ENCODE data around the gene CAPN12.

The CAPN12 gene

DNA sequence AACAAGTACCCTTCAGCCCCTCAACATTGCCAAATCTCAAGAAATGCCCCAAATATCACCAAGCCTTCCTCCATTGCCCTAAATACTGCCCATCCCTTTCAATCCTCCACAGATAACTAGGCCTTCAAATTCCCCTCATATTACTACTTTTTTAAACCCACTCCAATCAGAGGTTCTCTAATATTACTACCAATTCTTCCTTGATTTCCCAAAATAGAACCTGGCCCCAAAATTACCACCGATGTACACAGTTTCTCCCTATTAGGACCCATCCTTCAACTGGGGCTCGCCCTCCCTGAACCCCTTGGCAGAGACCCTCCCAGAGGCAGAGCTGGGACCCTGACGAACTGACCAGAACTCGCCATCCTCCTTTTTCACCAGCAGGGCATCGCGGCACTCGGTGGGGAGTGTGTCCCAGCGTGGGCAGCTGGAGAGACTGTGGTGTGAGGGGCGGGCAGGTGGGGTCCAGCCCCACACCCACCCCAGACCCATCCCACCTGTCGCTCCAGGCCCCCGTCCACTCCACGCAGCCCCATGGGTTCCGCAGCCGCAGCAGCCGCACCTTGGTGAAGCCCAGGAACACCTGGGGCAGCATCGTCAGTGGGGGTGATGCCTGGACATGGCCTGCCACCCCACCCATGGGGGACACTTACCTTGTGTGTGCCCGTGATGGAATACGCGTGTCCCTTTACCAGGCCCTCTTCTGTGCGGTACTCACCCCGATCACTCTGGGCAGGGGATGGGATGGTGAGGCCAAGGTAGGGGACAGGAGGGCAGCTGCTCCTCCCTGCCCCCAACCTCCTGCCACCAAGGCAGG lies 6.1 kb downstream of the CAPN12 start:
- DNase-seq (ENCODE audit: low read depth) = no peak

DNA sequence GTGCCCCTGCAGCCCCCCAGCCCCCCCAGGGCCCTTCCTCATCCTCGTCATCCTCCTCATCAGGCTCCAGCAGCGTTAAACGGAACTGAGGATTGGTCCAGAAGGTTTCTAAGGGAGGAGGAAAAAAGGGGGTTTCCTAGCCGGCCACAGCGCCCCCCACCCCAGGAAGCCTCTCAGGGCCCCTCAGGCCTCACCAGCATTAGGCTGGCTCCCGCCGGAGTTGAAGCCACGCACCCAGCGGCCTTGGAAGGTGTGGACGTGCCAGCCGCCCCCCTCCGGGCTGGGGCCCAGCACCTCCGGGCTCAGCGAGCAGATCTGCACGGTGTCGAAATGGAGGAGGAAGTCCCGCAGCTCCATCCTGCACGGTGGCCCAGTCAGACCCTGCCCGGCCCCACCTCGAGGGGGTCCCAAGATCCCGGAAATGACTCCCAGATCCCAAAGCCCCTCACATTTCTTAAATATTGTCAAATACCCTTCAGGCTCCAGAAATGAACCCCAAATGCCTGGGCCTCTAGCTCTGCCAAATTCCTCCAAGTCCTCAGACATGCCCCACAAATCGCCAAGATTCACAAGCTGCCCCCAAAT lies 6.9 kb downstream of the CAPN12 start:
- no peak for DNase-seq (ENCODE audit: low read depth)

- DNase-seq (ENCODE audit: low read depth) = peak; percentile 44
Observed at GRCh38 chr19:38736413-38737280, 7.6 kb downstream of the CAPN12 start.

DNA sequence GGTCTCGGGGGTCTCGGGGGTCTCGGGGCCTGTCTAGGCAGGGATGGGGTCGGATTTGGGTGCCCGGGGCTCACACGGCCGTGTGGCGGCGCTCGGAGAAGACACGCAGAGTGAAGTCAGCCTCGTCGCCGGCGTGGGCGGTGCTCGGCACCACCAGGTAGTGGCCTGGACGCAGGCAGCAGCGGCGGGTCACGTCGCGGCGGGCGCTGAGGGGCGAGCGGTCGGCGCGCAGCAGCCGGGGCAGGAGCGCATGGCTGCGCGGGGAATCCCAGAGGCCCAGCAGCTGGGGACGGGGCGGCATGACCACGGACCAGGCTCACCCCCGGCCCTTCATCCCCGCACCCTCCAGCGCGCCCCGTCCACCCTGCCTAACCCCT lies 8.2 kb downstream of the CAPN12 start:
- peak; percentile 45 for DNase-seq (ENCODE audit: low read depth)

- no peak for DNase-seq (ENCODE audit: low read depth)
Observed at GRCh38 chr19:38735257-38735686, 9.0 kb downstream of the CAPN12 start.

DNA sequence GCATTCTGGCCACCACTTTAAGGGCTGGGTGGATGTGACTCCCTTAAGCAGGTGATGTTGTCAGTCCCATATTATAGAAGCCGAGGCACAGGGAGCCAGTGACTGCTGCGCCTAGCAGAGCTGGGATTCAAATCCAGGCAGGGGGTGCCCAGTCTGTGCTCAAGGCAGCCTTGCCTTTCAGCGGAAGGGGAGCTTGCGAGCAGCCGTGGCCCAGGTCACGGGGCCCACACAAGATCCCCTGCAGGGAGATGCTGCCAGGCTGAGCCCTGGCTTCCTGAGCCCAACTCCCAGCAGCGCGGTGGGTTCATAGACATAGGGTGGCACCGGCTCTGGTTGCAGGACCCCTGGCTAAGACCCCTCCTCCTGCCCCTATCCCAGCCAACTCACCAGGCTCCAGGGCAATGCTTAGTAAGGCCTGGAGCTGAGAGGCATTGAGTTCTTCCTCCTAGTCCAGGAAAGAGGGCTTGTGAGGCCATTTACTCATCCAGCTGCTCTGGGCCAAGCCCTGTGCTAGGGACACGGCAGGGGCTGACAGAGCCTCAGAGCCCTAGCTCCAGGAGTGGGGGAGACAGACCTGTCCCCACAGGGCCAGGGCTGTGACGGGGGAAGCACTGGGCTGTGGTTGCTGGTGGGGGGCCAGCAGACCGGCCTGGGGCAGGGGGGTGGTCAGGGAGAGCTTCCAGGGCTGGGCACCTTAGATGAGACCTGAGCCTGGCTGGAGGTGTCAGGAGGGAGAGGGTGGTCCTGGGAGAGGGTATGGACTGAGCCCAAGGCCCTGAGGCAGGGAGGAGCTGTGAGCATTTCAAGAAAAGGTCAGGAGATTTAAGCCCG lies 9.6 kb downstream of the CAPN12 start:
- no peak for DNase-seq (ENCODE audit: low read depth)

GRCh38 chr19:38734176-38734425 lies 10.2 kb downstream of the CAPN12 start:
- DNase-seq (ENCODE audit: low read depth) = no peak

DNA sequence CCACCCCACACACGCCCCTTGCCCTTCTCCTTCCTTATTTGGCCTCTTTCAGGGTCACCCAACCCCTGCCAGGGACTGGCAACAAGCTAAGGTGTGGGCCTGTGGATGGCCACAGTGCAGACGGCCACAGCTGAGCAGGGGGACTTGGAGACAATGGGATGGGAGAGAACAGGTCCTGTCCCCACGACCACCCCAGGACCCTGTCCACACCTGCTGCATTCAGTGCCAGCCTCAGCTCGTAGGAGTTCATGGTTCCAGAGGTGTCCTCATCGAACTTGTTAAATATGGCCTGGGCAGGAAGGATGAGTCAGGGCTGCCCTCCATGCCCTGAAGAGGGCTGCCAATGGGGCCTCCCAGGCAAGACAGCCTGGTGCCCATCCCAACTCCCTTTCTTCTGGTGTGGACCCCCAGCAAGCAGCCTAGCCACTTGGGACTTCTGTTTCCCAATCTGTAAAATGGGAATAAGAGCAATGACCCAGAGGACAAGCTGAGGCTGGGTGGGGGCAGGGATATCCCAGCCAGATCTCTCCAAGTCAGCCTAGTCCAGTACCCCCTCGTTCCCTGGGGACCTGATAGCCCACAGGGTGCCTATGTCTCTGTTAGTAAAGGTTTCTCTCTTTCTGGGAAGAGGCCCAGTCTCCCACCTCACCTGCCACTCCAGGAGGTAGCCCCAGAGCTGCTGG lies 10.6 kb downstream of the CAPN12 start:
- DNase-seq (ENCODE audit: low read depth) = no peak

DNA sequence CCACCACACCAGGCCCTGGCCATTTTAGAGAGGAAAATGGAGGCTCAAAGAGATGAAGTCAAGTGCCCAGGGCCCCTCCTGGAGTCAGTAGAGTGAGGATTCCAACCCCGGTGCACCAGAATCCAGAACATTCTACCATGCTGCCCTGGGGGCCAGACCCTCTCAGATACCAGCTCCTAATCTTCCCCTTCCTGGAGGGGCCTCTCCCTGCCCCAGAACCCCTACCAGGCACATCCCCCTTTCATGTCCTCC lies 11.1 kb downstream of the CAPN12 start:
- no peak for DNase-seq (ENCODE audit: low read depth)

- DNase-seq (ENCODE audit: low read depth) = no peak
Observed at GRCh38 chr19:38731654-38732301, 12.5 kb downstream of the CAPN12 start.

DNA sequence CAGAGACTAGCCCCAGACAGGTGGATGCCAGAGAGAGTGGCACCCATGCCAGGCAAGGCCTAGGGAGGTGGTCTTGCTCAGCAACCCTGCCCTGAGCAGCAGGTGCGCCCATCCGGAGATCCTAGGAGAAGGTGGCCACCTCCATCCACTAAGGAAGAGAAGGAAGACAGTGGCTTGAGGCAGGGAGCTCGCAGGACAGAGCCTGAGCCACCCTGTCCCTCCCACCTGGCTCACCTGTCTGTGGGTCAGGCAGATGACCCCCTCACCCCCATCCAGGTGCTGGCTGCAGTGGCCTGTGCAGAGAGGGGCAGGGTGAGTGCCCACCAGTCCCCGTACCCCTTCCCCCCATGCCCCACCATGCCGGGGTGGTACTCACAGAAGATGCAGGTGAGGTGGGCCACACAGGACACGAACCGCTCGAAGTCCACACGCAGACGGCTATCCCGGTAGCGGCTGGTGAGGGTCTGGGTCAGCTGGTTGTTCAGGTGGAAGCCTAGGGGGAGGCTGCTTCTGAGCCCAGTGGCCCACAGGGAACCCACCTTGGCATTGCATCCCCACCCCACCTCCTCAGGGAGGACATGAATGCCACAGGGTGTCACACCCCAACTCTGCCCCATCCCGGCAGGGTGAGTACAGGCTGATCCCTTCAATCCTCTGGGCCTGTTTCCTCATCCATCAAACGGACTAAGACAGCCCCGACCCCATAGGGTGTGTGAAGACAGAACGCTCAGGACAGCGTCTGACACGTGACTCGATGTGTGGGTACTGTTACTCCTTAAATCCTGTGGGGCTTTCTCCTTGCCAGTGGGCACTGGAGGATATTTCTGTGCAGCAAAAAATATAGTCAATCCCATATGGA lies 13.3 kb downstream of the CAPN12 start:
- DNase-seq (ENCODE audit: low read depth) = no peak

GRCh38 chr19:38730470-38730730 lies 13.9 kb downstream of the CAPN12 start:
- no peak for DNase-seq (ENCODE audit: low read depth)

GRCh38 chr19:38729653-38730469 lies 14.4 kb downstream of the CAPN12 start:
- DNase-seq (ENCODE audit: low read depth) = peak; percentile 65

GRCh38 chr19:38728752-38729541 lies 15.3 kb downstream of the CAPN12 start:
- no peak for DNase-seq (ENCODE audit: low read depth)

- no peak for DNase-seq (ENCODE audit: low read depth)
Observed at GRCh38 chr19:38727868-38728660, 16.2 kb downstream of the CAPN12 start.

DNA sequence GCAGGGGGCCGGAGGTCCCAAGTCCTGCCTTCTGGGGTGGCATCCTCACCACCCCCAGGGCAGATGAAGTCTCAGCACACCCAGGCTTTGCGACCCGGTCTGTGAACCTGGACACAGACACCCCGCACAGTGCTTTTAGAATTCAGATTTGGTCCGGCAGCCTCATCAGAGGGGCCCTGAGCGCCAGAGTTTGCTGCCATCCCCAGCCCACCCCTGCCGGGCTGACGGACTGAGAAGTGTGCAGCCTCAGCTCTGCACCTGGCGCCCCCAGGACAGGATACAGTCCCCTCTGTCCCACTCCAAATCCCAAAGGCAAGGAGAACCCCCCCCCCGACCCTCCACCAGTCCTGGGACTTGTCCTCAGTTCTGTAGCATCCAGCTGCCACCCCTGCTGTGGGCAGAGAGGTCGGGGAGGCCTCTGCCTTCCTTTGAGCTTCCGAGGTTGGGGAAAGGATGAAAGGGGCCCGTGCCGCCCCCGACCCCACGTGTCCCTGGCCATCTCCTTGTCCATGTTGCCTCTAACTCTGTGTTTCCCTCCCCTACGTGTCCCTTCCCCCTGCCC lies 16.9 kb downstream of the CAPN12 start:
- no peak for DNase-seq (ENCODE audit: low read depth)

DNA sequence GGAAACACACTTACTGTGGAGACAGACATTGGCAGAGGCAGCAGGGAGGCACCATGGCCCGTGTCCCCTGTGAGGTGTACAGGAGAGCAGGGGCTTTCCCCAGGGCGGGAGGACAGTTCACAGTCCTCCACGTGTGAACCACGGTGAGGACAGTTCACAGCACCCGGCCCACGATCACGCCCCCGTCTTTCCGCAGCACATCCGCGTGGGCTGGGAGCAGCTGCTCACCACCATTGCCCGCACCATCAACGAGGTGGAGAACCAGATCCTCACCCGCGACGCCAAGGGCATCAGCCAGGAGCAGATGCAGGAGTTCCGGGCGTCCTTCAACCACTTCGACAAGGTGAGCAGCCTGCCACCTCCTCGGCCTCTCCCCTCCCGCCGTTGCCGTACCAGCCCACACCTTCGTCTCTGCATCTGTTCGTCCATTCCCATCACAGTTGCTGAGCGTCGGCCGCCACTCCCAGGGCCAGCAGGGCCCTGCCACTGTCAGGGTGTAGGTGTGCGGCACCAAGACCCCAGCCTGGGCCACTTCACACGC lies 17.4 kb downstream of the CAPN12 start:
- peak; percentile 23 for DNase-seq (ENCODE audit: low read depth)

- no peak for DNase-seq (ENCODE audit: low read depth)
Observed at GRCh38 chr19:38726284-38726673, 18.0 kb downstream of the CAPN12 start.

Measured in stimulated activated CD8-positive, alpha-beta memory T cell treated with anti-CD3 and anti-CD28 coated beads, Interleukin-4, amount 100 ng/mL, for 24 hours (primary cell).